Activated CD8-positive, alpha-beta memory T cell treated with anti-CD3 and anti-CD28 coated beads for 1 hour (primary cell): ENCODE measurements around the gene TIGD1.
A peak's percentile ranks its signal among the peaks of the same experiment; 100 is the strongest.

Experiments used
- DNase-seq, 2 donors: peaks; one replicate each; pipeline ENCODE4 v3.0.0-alpha.2; 2020; ENCODE audit warnings: low read depth in 1 of 2; ENCODE audit errors: extremely low read depth in 1 of 2

The TIGD1 gene

DNA sequence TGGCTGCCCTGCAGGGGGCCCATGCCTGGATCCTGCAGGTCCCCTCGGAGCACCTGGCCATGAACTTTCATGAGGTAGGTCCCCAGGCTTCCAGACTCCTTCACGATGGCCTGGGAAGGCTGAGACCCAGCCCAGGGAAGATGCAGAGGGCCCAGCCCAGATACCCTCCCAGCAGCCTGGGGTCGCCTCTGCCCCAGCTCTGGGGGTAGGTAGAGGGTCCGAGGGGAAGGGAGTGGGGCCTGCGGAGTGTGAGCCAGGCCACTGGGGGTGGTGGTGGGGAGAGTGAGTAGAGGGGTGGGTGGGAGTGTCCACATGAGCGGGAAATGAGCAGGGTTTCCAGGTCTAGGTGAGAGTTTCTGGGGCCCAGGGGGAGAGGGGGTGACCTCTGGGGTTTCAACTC is 25.6 kb downstream of the TIGD1 start:
- no peak for DNase-seq

DNA sequence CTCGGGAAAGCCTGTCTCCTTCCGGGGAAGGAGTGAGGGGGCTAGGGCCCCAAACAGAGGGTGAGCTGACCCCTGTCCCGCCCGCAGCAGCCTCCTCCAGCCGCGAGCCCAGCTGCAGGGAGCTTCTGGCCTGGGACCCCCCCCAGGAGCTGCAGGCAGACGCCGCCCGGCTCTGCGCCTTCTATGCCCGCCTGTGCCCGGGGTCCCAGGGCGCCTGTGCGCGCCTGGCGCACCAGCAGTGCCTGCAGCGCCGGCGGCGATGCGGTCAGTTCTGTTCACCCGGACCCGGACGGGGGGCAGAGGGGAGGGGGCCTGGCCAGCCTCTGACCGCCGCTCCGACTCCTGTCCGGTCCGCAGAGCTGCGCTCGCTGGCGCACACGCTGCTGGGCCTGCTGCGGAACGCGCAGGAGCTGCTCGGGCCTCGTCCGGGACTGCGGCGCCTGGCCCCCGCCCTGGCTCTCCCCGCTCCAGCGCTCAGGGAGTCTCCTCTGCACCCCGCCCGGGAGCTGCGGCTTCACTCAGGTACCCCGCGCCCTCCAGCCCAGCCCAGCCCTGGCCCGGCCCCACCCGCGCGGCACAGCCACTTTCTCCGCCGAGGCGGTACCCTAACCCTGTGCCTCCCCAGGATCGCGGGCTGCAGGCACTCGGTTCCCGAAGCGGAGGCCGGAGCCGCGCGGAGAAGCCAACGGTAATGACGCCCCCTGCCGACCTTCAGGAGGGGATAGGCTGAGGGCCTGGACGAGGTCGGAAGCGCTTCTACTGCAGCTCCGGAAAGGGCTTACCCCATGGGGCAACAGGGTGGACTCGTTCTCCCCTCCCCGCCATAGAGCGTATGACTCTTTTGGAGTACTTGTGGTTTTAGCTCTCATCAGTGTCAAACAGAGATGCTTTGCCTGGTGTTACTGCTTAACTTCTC is 26.4 kb downstream of the TIGD1 start:
- DNase-seq = no peak

DNA sequence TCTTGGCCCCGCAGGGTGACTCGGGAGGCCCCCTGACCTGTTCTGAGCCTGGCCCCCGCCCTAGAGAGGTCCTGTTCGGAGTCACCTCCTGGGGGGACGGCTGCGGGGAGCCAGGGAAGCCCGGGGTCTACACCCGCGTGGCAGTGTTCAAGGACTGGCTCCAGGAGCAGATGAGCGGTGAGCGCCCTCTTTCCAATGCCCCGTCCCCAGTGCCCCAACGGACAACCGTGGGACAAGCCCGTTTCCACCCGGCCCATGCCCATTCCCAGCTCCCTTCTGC is 27.0 kb downstream of the TIGD1 start:
- no peak for DNase-seq

DNA sequence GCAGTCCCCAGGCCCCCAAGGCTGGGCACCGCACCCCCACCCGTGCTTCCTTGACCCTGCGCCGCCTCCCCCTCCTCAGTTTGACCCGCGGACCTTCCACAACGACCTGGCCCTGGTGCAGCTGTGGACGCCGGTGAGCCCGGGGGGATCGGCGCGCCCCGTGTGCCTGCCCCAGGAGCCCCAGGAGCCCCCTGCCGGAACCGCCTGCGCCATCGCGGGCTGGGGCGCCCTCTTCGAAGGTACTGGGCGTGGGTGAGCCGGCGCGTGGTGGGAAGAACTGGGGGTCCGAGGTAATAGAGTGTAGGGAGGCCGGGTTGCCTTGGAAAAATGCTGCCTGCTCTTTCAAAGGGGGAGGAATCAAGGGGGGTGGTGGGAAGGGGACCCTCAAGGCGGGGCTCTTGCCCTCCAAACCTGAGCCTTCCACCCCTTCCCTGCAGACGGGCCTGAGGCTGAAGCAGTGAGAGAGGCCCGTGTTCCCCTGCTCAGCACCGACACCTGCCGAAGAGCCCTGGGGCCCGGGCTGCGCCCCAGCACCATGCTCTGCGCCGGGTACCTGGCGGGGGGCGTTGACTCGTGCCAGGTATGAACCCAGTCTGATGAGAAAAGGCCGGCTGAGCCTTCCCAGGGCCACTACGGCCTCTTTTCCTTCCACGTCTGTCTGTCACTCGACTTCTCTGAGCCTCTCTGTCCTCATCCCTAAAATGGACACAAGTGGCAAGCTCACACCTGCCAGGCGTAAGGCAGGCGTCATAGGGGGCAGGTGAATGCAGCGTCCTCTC is 27.5 kb downstream of the TIGD1 start:
- DNase-seq = no peak

DNA sequence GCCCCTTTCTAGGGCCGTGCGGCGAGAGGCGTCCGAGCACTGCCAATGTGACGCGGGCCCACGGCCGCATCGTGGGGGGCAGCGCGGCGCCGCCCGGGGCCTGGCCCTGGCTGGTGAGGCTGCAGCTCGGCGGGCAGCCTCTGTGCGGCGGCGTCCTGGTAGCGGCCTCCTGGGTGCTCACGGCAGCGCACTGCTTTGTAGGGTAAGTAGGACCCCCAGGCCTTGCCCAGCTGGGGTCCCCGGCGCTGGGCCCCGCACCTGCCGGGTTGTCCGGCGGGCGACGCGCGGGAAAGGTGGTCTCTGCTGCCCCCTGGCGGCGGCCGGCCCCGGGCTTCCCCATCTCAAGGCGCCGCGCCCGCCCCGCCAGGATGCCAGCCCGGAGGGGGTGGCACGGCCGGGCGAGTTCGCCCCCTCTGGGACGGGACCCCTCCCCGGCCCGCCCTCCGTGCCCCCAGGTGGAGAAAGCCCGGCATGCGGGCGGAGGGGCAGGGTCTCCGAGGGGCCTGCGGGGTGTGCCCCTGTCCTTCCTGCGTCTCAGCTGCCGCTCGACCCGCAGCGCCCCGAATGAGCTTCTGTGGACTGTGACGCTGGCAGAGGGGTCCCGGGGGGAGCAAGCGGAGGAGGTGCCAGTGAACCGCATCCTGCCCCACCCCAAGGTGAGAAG is 28.3 kb downstream of the TIGD1 start:
- peak in 1 of 2 donors; percentile 66 for DNase-seq

DNA sequence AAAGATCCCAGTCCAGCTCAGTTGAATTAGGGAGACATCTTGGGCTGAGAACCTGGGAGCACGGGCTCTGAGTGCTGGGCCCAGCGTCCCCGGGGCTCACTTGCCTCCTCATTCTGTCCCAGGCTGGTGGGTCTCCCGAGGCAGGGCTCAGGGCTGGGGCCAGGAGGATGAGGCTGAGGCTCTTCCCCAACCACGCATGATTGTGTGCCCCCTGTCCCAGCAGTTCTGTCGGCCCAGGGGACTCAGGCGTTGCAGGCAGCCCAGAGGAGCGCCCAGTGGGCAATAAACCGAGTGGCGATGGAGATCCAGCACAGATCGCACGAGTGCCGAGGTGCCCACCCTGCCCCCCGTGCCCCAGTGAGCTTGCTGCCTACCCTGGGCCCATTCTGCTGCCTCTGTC is 29.3 kb downstream of the TIGD1 start:
- no peak for DNase-seq

DNA sequence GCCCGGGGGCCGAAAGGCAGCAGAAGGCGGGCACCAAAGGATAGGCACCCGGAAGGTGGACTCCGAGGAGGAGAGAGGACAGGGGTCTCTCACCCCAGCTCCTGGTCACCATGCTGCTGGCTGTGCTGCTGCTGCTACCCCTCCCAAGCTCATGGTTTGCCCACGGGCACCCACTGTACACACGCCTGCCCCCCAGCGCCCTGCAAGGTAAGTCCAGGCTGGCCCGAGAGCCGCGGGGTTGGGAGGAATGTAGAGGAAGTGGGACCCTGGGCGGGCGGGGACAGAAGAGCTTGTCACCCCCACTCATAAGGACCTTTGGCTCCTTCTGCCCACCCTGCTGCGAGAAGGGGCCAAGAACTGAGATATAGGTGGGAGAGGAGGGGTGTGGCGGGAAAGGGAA is 29.9 kb downstream of the TIGD1 start:
- no peak for DNase-seq

DNA sequence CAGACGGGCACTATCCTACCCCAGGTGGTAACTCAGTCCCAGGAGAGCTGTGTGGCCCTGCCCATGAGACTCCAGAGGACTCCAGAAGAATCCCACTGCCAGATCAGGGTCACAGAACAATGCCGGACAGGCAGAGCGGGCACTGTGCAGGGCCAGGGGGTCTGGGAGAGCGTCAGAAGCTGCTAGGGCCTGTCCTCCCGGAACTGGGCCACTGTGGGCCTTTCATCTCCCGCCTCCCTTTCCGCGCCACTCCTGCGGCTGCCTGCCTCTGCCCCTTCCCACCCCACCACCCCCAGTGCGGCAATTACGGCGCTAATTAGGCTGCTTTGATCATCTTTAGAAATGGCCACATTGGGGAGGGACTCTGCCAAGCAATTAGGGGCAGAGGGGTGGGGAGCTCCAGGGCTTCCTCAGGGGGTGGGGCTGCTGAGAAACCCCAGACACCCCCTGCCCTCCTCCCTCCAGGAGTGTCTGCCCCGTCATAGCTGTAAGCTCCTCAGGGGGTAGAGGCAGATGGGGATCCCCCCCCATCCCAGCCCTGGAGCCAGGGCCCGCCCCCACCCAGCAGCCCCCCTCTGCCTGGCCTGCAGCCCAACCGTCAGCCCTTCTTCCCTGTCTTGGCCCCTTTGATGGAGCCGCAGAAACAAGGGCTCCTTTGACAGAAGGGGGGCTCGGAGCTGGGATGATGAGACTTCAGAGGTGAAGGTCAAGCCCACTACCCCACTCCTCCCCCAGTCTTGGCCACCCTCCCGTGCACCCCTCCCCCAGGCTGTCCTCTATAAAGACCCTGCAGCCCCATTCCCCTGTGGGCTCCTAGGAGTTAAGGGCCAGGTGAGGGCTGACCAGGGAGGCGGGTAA is 30.5 kb downstream of the TIGD1 start, which contains the start of gene PRSS56:
Gene PRSS56 (plus strand): TSS at position 808 of the 858 bp plus-strand sequence. CDS start 211 bp downstream, outside the sequence.
- DNase-seq = no peak

DNA sequence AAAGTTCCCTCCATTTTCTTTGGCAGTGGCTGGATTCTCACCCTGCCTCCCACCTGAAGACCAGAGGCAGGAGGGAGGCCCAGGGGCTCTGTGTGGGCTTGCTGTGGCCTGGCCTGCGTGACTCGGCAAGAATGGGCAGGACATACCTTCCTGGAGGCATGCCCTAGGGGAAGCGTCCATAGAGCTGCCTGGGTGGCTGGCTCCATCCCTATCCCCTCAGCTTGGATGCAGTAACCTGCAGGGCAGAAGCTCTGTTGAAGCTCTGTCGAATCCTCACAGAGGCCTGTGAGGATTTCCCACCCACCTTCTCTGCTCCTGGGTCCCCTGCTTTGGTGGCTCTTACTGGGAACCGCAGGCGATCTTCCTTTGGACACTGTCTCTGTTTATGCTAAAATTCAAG is 31.5 kb downstream of the TIGD1 start:
- DNase-seq = no peak

DNA sequence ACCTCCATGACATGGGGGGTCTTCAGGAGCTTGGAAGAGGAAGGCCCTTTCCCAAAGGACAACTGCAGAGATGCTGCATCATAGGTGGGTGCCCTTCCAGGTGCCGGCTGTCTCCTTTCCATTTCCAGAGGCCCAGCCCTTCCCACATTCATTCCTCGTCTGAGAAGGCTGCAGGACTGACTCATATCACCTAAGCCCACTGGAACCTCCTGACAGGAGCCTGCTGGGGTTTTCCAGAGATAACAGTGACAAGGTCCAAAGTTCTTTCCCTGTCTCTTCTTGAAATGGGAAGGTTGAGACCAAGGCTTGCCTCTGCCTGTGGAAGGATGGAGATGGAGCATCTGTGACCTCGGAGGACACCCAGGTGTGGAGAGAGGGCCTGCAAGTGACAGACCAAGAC is 33.8 kb downstream of the TIGD1 start:
- no peak for DNase-seq

DNA sequence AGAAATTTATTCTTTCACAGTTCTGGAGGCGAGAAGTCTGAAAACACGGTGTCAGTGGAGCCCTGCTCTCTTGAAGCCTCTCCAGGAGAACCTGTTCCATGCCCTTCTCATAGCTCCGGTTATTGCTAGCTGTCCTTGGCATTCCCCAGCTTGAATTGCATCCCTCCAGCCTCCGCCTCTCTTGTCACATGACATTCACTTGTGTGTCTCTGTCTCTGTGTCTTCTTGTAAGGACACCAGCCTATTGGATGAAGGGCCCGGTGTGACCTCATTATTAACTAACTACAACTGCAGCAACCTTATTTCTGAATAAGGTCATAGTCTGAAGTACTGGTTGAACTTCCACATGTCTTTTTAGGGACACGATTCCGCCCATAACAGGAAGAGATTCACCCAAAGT is 34.7 kb downstream of the TIGD1 start:
- no peak for DNase-seq

DNA sequence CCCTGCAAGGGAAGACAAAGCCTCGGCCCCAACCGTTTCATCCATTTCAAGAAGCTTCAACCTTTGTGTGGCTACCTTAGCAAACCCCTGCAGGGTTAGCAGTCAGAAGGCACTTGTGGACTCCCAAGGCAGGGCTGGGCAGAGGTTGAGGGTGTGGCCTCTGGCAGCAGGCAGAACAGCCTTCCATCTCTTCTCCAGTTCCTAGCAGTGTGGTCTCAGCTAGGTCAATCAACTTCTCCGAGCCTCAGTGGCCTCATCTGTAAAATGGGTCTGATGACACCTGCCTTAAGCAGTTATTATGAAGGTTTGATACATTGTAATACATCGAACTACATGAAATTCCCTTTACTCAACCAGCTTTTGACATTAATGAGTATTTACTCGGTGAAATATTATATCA is 37.0 kb downstream of the TIGD1 start:
- no peak for DNase-seq

DNA sequence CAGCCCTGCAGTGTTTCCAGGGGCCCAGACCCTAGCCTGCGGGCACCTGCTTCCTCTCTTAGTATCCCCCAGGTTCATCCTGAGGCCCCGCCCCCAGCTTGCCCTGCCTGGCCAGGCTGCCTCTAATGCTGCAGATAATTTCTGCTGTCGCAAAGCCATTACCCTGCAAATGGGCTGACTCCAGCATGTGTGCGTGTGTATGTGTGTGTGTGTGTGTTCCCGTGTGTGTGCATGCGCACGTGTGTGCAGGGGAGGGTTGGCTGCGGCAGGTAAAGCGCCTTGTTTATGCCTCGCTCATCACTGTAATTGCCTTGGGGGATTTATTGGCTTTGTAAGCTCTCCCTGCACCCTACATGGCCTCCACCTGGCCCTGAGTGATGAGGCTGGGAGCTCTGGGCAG is 37.8 kb downstream of the TIGD1 start:
- DNase-seq = no peak

DNA sequence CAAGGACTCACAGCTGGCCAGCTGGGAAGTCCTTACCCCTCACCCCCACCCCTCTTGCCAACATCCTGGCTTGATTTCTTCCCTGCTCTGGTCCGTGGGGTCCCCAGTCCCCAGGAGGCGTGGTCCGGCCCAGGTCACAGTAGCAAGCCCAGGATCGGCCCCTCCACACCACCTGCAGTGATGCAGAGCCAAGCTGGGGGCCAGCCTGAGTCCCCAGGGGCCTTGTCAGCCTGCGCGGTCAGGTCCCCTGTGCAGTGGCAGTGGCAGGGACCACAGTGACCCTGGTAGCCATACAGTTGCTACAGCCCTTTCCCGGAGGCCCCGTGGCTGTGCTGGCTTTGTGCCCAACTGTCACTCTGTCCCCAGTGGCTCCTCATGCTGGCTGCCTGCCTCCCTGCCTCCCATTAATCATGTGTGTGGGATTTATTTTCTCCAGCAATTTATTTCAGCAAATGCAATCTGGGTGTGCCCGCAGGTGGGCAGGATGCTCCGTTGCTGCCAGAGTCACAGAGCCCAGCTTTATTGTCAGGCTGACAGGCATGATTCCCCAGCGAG is 38.9 kb downstream of the TIGD1 start:
- DNase-seq = no peak

DNA sequence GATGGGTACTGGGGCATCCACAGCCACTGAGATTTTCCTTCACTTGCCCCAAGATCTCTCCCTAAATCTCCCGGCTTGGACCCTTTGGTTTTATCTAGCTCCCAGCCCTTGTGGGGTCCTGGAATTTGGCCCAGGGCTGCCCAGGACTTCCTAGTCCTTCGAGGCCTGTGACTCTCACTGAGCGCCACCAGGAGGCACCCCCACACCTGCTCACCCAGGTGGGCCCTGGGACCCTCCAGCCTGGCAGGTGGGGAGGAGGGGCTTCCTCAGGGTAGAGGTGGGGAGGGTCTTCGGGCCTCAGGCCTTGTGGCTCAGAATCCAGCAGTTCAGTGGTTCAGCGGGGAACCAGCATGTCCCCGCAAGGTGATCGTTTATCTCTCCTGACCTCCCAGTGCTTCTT is 42.1 kb downstream of the TIGD1 start:
- no peak for DNase-seq

DNA sequence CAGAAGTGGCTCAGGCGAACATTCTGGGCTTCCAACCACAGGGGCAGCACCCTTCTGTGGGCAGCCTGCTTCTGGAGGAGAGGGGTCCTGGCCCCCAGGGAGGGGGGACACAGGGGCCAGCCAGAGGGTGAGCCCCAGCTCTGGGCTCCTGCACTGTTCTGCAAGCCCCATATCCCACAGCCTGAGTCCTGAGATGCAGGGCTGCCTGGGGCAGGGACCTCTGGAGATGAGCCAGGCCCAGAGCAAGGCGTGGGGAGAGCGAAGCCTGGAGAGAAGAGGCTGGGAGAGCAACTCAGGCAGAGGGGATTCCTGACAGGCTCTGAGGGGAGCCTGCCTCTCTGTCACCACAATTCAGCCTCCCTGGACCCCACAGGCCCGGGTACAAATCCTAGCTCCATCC is 43.6 kb downstream of the TIGD1 start:
- no peak for DNase-seq

DNA sequence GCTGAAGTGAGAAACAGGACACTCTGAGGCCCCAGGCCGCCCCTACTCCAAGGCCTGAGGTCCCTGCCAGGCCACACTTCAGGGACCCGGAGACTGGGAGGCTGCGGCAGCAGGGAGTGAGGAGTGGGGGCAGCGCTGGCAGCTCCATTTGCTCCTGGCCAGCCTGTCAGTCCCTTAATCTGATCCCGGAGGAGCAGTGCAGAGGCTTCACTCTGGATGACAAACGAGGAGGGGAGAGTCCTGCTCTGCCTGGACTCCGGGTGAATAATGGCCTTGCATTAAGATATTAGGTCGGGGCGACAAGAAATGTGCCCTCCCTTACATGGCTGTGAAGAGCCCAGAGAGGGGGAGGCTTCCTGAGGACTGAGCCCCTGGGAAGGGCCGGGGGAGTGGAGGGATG is 44.5 kb downstream of the TIGD1 start:
- DNase-seq = no peak

DNA sequence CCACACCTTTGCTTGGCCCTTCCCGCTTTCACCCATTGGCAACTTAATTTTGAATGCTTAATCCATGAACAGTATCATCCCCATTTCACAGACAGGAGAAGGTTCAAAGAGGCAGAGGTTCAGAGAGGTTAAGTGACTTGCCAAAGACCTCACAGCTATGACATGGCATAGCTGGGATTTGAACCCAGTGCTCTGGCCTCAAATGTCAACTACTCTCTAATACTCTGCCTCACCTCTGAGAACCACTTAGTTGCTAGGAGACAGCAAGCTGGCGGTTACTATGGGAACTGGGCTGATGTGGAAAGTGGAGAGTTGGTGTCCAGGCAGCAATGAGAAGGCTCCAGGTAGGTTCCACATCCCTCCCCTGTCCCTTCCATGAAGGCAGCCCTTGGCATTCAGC is 45.9 kb downstream of the TIGD1 start:
- DNase-seq = no peak

DNA sequence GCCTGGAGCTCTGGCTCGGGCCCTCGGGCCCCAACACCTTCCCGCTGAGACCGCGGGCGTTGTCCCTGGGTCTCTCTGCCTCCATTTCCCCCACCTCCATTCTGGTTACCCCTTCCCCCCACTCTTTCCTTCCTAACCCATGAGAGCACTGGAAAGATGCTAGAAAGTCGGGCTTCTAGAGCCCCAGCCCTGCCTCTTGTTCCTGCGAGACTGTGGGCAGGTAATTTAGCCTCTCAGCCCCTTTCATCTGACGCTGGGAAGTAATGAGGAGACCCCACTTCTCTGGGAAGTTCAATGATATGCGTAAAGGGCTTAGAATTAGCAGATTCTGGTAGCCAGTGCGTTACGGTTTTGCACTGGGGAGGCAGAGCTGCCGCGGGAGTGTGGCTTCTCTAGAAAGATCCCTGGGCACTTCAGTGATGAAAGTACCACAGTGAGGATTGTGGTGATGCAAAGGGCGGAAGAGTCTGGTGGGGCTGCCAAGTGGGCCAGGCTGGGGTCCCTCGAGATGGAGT is 46.5 kb downstream of the TIGD1 start:
- no peak for DNase-seq
